GM21367 (cell line): Measurements from ENCODE around the gene DTYMK.
"Not testable (repeated sequence)": the region's sequence is repeated elsewhere in the genome, so short reads cannot be mapped to it uniquely, and the experiment has no call there.

Experiments used
- ATAC-seq: cut with Tn5 transposase; IDR thresholded peaks from one replicate; pipeline ENCODE4 v1.9.1; 2021; ENCODE audit not compliant: unreplicated experiment

The DTYMK gene, protein sequence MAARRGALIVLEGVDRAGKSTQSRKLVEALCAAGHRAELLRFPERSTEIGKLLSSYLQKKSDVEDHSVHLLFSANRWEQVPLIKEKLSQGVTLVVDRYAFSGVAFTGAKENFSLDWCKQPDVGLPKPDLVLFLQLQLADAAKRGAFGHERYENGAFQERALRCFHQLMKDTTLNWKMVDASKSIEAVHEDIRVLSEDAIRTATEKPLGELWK

DNA sequence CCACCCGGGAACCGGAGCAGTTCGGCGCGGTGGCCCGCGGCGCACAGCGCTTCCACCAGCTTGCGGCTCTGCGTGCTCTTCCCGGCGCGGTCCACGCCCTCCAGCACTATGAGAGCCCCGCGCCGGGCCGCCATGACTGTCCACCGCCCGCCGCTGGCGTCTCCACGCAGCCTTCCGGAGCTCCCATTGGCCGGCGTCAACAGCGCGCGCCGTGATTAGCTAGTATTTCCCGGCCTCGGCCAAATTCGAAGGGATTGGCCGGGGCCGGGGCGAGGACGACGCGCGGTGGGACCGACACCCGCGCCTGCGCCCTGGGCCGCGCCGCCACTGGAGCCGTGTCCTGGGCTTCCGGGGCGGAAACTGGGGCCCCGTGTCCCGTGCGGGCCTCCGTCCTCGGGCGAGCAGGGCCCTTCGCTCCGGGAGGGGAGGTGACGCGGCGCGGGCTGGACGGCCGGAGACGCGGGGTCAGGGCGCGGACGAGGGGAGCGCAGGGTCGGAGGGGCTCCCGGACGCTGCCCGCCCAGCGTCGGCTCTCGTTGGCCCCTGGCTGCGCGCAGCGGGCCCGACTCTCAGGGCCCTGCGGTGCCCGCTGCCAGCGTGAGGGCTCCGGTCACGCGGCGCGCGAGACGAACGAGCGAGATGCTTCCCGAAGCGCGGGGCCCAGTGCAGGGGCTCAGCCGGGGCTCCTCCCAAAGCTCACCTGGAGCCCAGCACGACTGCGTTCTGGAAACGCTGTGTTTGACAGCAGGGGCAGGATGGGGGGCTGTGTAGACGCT lies at the start of gene DTYMK:
Gene DTYMK (minus strand): TSS at position 166 of the 776 bp plus-strand sequence. CDS start 32 bp downstream, at position 134.
- peak; percentile 92 for ATAC-seq

DNA sequence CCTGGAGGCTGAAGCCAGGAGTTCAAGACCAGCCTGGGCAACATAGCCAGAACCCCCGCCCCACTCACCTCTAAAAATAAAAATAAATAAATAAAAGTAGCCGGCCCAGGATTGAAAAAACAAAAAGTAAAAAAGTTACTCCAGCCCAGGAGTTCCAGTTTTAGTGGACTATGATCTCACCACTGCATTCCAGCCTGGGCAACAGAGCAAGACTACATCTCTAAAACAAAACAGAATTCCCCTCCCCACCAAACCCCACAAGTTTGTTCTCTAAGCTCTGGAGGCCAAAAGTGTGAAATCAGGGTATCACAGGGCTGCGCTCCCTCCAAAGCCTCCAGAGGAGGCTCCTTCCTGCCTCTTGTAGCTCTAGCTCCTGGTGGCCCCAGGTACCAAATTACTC lies 49.5 kb upstream of the DTYMK start:
- ATAC-seq: no peak

DNA sequence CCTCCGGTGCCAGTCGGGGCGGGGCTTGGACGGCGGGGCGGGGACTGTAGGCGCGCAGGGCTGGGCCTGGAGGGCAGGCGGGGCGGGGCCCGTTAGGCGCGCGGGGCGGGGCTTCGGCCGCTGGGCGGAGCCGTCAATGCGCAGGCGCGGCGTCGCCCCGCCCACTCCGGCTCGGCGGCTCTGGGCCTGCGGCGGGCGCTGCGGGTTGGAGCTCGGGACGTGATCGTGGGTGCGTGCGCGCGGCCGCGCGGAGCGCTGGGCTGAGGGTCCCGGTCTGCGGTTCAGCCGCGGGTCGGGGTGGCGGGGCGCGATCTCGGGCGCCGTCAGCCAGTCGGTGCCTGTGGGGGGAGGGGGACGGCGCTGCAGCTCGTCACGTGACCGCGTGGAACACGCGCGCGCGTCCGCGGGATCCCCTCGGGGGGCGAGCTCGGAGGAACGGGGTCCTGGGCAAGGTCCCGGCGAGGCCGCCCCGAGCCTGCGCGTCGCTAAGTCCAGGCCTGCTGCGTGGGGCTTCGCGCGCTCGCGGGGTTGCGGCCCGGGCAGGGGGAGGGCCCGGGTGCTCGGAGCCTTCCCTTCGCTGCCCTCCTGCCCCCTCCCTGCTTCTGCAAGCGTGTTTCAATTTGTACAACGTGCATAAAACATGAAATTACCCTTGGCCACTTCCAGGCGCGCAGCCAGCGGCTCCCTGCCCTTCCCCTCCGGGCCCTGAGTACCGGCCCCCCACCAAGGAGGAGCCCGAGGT lies 48.0 kb upstream of the DTYMK start, which contains the start of gene D2HGDH:
Gene D2HGDH (plus strand): TSS at position 164 of the 742 bp plus-strand sequence. CDS start 595 bp downstream, outside the sequence.
- peak; percentile 77 for ATAC-seq

DNA sequence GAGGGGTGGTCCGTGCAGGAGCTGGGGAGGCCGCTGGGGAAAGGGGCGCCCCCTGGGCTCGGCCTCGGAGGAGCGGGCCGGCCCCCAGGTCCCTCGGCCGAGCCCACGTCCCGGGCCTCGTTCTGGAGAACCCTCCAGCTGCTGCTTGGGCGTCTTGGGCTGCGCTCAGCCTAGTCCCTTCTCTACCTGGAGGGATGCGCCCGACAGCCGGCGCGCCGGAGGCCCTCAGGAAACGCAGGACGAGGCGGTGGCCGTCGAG lies 47.5 kb upstream of the DTYMK start:
- ATAC-seq: peak; percentile 28

DNA sequence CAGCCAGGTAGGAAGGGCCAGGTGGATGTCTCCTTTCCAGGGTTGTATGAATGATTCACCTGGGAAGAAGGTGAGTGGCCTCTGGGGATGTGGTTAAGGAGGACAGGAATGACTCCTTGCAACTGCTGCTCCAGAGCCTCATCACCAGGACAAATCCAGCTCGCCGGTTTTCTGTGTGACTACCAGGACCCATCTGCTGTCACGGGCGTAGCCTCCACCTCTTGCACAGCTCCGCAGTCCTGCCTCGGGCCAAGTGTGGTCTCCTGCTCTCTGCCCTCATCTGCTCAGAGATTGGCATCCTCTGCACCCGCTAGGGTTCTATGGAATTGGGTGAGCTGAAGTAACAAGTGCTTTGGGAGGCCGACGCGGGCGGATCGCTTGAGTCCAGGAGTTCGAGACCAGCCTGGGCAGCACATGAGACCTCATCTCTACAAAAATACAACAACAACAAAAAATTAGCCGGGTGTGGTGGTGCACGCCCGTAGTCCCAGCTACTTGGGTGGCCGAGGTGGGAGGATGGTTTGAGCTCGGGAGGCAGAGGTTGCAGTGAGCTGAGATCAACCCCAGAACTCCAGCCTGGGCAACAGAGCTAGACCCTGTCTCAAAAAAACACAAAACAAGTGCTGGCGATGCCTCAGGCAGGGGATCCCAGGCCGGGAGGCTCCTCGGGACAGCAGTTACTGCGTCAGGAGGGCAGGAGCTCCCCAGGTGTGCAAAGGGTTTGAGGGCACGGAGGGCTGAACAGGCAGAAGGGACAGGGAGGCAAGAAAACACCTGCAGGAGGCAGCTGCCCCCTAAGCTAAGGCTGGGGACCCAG lies 47.0 kb upstream of the DTYMK start:
- no peak for ATAC-seq

DNA sequence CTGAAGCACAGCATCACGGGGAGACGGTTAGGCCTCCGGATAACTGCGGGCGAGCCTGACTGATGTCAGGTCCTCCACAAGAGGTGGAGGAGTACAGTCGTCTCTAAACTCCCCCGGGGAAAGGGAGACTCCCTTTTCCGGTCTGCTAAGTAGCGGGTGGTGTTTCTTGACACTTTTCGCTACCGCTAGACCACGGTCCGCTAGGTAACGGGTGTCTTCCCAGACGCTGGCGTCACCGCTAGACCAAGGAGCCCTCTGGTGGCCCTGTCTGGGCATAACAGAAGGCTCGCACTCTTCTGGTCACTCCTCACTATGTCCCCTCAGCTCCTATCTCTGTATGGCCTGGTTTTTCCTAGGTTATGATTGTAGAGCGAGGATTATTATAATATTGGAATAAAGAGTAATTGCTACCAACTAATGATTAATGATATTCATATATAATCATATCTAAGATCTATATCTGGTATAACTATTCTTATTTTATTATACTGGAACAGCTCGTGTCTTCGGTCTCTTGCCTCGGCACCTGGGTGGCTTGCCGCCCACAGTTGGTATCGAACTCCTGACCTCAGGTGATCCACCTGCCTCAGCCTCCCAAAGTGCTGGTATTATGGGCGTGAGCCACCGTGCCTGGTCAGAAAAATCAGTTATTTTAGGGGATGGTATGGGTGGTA lies 46.0 kb upstream of the DTYMK start:
- ATAC-seq: not testable (repeated sequence)

DNA sequence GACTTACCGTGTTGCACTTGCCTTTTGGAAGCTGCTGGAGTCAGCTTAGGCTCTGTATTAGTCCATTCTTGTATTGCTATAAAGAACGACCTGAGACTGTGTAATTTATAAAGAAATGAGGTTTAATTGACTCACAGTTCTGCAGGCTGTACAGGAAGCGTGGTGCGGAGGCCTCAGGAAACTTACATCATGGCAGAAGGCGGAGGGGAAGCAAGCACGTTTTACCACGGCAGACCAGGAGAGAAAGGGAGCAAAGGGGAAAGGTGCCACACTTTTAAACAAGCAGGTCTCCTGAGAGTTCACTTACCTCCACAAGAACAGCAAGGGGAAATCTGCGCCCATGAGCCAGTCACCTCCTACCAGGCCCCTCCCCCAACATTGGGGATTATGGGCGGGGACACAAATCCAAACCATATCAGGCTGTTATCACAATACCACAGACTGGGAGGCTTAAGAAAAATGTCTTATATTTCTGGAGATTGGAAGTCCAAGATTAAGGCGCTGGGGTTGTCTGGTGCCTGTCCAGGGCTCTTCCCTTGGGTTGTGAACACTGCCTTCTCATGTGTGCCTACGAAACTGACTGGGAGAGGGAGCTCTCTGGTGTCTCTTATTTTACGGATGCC lies 44.2 kb upstream of the DTYMK start:
- ATAC-seq: no peak

DNA sequence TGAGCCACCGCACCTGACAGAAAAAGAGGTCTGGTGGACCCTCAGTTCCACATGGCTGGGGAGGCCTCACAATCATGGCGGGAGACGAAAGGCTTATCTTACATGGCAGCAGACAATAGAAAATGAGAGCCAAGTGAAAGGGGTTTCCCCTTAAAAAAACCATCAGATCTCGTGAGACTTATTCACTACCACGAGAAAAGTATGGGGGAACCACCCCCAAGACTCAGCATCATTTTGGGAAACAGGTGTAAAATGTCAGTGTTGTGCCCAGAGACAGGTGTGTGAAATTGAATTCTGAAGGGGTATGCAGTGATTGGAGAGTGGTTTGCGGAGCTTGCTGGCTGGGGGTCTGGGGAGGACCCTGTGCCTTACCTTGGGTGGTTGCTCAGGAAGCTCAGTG lies 43.3 kb upstream of the DTYMK start:
- ATAC-seq: no peak

DNA sequence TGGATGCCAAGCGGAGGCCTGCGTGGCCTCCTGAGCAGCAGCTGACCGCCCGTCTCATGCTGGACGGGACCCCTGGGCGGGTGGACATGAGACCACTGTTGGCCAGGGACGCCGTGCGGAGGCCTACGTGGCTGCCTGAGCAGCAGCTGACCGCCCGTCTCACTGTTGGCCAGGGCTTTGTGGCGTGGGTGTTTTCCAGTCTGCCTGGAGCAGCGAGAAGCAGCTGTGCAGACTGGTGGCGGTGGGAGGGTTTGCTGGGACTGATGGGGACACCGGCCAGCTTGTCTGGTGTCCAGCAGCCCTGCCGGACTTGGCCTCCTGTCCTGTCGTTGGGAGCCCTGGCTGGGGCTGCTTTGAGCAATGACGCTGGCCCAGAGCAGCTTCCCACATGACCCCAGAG lies 42.0 kb upstream of the DTYMK start:
- no peak for ATAC-seq

DNA sequence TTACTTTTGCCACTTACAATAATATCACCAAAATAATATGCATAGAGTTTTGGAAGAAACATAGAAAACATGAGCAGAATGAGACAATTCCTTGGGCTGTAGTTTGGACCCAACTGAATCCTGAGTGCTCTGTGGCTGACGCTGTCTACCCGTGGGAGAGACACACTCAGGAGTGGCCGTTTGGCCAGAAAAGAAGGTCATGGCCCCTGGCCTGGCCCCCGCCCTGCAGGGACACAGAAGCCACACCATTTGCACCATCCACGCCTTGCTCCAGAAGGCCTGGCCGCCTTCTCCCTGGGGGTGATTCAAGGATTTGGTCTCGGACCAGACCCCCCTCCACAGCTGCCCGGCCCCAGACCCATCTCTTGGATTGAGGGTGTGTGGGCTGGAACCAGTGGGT lies 41.4 kb upstream of the DTYMK start:
- ATAC-seq: no peak

DNA sequence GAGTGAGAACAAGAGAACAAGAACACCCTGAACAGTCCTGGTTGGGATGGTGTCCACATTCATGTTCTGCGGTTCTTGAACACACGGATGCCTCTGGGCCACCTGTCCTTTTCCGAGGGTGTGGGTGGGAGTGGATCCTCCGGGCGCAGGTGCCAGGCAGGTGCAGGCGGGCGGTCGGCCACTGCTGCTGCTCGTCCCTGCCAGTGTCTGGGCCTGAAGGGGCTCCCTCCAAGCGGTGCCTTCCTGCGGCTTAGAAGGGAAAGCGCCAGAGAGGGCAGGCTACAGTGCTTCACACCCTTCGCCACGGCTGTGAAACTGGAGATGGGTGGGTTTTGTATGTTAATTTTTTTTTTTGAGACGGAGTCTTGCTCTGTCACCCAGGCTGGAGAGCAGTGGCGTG lies 39.8 kb upstream of the DTYMK start:
- ATAC-seq: no peak

DNA sequence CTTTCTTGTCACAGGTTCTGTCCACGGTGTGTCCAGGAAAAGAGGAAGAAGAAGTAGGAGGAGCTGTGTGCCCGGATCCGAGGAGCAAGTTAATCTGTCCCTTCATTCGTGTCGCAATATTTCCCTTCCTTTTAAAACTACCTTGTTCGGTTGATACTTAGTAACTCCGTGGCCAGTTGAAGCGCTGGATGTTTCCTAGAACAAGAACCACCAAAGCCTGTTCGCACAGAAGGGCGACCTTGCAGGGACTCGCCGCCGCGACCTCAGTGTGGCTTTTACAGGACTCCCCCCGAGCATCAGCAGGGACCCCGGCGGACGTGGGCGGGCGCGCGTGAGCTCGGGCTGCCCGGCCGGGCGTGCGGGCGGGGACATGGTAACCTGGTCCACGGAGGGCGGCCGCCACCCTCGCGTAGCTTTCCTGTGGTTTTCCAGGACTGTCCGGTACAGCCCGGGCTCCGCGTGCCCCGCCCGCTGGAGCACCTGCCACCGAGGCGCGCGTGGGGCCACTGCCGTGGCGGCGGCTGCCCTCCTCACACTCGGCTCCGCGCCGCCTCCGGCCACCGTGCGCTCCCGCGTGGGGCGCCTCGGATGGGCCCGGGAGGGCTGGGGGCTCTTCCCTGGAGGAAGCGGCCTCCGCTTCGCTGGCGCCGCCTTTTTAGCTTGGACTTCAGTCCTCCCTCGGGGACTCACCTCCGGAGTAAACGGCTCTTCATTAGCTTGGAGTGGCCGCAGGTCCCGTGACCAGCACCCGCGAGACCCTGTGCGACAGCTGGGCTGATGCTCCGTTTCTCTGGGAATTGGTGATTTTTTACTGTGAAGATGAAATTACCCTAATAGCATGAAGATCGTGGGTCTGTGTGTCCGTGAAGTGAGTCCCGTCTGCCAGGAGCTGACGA lies 38.6 kb upstream of the DTYMK start:
- ATAC-seq: no peak

DNA sequence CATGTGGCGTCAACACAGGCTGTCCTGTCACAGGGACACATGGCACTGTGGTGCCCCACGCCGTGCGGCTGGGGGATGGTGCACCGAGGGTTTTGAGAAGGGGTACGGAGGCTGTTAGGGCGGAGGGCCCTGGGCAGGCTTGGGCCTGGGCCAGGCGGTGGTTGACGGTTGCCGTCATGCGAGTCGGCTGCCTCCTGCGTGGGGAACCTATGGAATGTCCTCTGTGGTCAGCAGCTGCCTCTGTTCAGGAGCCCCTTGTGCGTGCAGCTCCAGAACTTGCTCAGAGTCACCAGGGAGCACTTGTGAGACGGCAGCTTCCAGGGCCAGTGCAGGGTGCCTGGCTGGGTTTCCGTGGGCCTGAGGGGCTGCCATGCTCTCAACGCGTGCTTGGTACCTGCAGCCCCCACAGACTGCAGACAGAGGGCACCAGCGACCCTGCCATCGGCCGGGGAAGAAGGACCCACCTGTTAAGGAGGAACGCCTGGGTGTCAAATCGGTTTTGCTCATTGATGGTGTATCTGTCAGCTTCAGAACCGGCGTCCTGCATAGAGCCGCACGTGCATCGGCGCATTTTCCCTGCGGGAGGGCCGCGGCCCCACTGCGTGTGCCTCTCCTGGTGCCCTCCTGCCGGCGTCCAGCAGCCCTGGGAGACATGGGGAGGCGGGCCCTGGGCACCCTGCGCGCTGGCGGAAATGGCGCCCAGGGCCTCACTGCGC lies 37.8 kb upstream of the DTYMK start:
- no peak for ATAC-seq

DNA sequence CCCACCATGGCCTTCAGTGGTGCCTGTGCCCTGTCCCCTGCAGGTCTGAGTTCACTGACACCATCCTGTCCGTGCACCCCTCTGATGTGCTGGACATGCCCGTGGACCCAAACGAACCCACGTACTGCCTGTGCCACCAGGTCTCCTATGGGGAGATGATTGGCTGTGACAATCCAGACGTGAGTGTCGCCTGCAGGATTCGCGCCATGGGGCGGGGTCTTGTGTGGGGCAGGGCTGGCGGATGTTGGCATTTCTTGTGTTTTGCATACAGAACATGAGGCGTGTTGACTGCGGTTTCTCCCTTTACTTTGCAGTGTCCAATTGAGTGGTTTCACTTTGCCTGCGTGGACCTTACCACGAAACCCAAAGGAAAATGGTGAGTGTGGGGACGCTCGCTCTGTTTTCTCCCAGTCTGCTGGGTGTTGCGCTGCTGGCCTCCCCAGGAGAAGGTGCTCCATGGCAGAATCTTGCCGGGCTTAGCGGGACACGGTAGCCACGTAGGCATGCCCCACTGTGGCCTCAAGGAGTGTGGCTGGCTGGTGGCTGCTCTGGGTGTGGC lies 36.4 kb upstream of the DTYMK start:
- ATAC-seq: no peak

DNA sequence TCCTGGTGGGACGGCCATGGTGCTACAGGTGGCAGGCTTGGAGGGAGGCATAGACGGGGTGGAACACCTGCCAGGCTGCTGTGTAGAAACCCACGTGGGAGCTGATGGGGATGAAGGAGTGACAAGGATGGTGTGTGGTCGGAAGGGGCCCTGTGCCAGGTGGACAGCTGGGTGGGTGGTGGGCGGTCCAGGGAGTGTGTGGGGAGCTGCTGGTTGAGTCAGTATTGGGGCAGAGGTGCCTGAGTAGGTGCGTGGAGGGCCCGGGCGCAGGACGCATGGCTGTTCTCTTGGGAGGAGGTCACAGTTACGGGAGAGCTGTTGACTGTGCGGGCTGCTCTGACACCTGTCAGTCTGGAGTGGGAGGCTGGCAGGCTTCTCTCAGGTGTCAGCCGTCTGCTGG lies 35.2 kb upstream of the DTYMK start:
- no peak for ATAC-seq

DNA sequence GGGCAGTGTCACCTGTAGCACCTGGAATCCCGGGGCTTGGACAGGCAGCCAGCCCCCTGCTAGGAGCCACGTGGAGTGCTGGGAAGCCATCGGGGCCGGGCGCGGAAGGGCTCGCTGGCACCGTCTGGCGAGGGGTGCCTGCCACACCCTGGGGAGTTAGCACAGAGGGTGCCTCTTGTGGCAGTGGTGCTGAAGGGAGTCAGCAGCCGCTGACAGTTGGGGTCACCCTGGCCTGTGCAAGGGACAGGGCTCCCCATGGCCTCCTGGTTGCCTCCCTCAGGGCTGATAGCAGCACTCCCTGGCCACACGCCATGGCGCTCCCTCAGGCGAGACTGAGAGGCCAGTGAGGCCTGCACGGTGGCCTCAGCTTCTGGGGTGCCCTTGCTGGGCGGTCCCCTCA lies 33.9 kb upstream of the DTYMK start:
- no peak for ATAC-seq

DNA sequence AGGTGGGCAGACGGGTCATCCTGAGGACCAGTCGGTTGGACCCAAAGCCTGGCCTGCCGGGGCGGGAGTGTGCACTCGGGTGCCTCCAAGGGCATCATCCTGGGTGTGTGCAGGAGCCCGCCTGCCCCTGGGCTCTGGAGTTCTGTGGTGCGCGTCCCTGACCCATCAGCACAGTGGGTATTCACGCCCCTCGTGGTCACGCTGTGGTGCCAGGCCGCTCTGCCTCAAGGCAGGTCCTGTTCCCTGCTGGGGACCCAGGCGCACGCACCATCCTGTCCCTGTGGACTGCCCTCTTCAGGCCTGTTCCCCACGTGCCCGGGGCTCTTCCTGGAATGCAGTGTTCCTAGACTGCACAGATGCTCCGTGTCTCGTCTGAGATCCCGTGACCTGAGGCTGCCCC lies 33.5 kb upstream of the DTYMK start:
- no peak for ATAC-seq

DNA sequence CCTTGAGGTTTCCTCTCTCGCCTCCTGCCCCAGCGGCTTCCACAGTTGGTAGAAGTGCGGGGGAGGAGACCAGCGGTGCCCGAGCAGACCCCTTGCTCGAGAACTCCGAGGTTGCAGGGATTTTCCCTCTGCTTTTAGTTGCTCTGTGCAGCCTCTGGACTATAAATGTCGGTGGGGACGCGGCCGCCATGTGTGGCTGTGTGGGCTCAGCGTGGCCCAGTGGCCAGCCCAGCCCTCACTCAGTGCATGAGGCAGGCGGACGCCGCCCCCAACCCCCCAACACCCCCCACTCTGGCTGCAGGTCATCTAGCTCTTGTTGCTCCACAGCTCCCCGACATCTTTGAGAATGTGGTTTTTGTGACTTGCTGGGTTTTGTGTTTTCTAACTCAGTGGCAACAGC lies 32.5 kb upstream of the DTYMK start:
- no peak for ATAC-seq
